Mesenchymal stem cell (in vitro differentiated cells and primary cell): ENCODE data around the gene NR3C2.
A peak's percentile ranks its signal among the peaks of the same experiment; 100 is the strongest.

ENCODE experiments used
- DNase-seq: peaks from one replicate; pipeline ENCODE4 v3.0.0-alpha.2; 2013
- H2AFZ ChIP-seq: one replicate; pipeline ENCODE4 v1.6.1; 2013; ENCODE audit warnings: low read depth, mild to moderate bottlenecking, control low read depth, inconsistent platforms, low read length, moderate library complexity
- H2AK5ac ChIP-seq: 2 replicates; pipeline ENCODE4 v1.6.1; 2013; ENCODE audit warnings: low read length, moderate library complexity, mild to moderate bottlenecking, inconsistent platforms; ENCODE audit not compliant: severe bottlenecking
- H2BK120ac ChIP-seq: one replicate; pipeline ENCODE4 v1.6.1; 2013; ENCODE audit warnings: low read depth, mild to moderate bottlenecking, inconsistent platforms, low read length, moderate library complexity
- H2BK12ac ChIP-seq, 2 experiments: one replicate each; pipeline ENCODE4 v1.6.1; 2013; ENCODE audit warnings: inconsistent platforms in 2 of 2, low read length in 2 of 2, mild to moderate bottlenecking in 2 of 2, moderate library complexity in 2 of 2, control low read depth in 1 of 2
- H2BK15ac ChIP-seq: one replicate; pipeline ENCODE4 v1.6.1; 2013; ENCODE audit warnings: mild to moderate bottlenecking, low read depth, inconsistent platforms; ENCODE audit not compliant: poor library complexity, severe bottlenecking
- H2BK5ac ChIP-seq: 2 replicates; pipeline ENCODE4 v1.6.1; 2013; ENCODE audit warnings: low read depth, mild to moderate bottlenecking, low read length, control low read depth, inconsistent platforms; ENCODE audit not compliant: poor library complexity, severe bottlenecking
- H3K14ac ChIP-seq, 2 experiments: one replicate each; pipeline ENCODE4 v1.6.1; 2013; ENCODE audit warnings: inconsistent platforms in 2 of 2, low read length in 2 of 2, control low read depth in 1 of 2, mild to moderate bottlenecking in 1 of 2, moderate library complexity in 1 of 2
- H3K18ac ChIP-seq, 2 experiments: one replicate each; pipeline ENCODE4 v1.6.1; 2013; ENCODE audit warnings: inconsistent platforms in 2 of 2, low read length in 2 of 2, control low read depth in 1 of 2, low read depth in 1 of 2, mild to moderate bottlenecking in 1 of 2
- H3K23ac ChIP-seq, 2 experiments: one replicate each; pipeline ENCODE4 v1.6.1; 2013; ENCODE audit warnings: inconsistent platforms in 2 of 2, low read length in 2 of 2, mild to moderate bottlenecking in 2 of 2, moderate library complexity in 2 of 2, control low read depth in 1 of 2
- H3K27ac ChIP-seq: 2 replicates; pipeline ENCODE4 v1.5.1; 2013; ENCODE audit warnings: mild to moderate bottlenecking, moderate library complexity, low read length, control low read depth, inconsistent platforms; ENCODE audit not compliant: poor library complexity, severe bottlenecking
- H3K27me3 ChIP-seq, 2 experiments: 2 replicates each; pipeline versions ENCODE4 v1.6.1 to v1.7.0; 2013; ENCODE audit warnings: low read length in 2 of 2, mild to moderate bottlenecking in 2 of 2, moderate library complexity in 2 of 2, control low read depth in 1 of 2, inconsistent platforms in 1 of 2; ENCODE audit not compliant: control insufficient read depth in 1 of 2, insufficient read depth in 1 of 2
- H3K36me3 ChIP-seq, 2 experiments: 2 replicates each; pipeline versions ENCODE4 v1.6.1 to v1.7.0; 2013; ENCODE audit warnings: low read length in 2 of 2, control low read depth in 1 of 2, inconsistent platforms in 1 of 2, low read depth in 1 of 2, mild to moderate bottlenecking in 1 of 2; ENCODE audit not compliant: insufficient read depth in 2 of 2, control insufficient read depth in 1 of 2
- H3K4ac ChIP-seq, 2 experiments: one replicate each; pipeline ENCODE4 v1.6.1; 2013; ENCODE audit warnings: inconsistent platforms in 2 of 2, low read length in 2 of 2, mild to moderate bottlenecking in 2 of 2, moderate library complexity in 2 of 2, control low read depth in 1 of 2, low read depth in 1 of 2
- H3K4me1 ChIP-seq: 2 replicates; pipeline ENCODE4 v1.6.1; 2013; ENCODE audit warnings: low read depth, low read length, control low read depth; ENCODE audit not compliant: control insufficient read depth, insufficient read depth
- H3K4me2 ChIP-seq: 2 replicates; pipeline ENCODE4 v1.6.1; 2013; ENCODE audit warnings: low read length, mild to moderate bottlenecking, inconsistent platforms; ENCODE audit not compliant: poor library complexity, severe bottlenecking
- H3K4me3 ChIP-seq, 2 experiments: 2 replicates each; pipeline versions ENCODE4 v1.5.1 to v1.7.0; 2013; ENCODE audit warnings: low read length in 2 of 2, mild to moderate bottlenecking in 2 of 2, control low read depth in 1 of 2, low read depth in 1 of 2; ENCODE audit not compliant: insufficient read depth in 1 of 2
- H3K79me1 ChIP-seq: replicated peaks from 2 replicates; pipeline ENCODE4 v1.6.1; 2013; ENCODE audit warnings: mild to moderate bottlenecking, control low read depth, low read length, inconsistent platforms; ENCODE audit not compliant: poor library complexity, severe bottlenecking
- H3K9ac ChIP-seq: 2 replicates; pipeline ENCODE4 v1.7.0; 2013; ENCODE audit warnings: mild to moderate bottlenecking, low read length, moderate library complexity
- H3K9me3 ChIP-seq: 2 replicates; pipeline ENCODE4 v1.7.0; 2013; ENCODE audit warnings: mild to moderate bottlenecking, low read length; ENCODE audit not compliant: control insufficient read depth
- H4K8ac ChIP-seq: one replicate; pipeline ENCODE4 v1.6.1; 2013; ENCODE audit warnings: inconsistent platforms, mild to moderate bottlenecking, low read length, moderate library complexity
- H4K91ac ChIP-seq: one replicate; pipeline ENCODE4 v1.6.1; 2013; ENCODE audit warnings: mild to moderate bottlenecking, low read length, inconsistent platforms
- WGBS: methylation state at CpG from one replicate; pipeline ENCODE4 v1.1.7; 2013; ENCODE audit warnings: mixed read lengths; 5-methylcytosine and 5-hydroxymethylcytosine counted together

NR3C2 gene

GRCh38 chr4:148315049-148315448 is 127.2 kb downstream of the NR3C2 start:
- Histone ChIP-seq H2AFZ (no peak overlapping the region), H4K8ac (no peak overlapping the region), H2BK15ac (no peak overlapping the region), H2AK5ac (no peak overlapping the region), H3K79me1 (peaks cover 2% of the 10 kb centered on the region), H2BK12ac (no peak overlapping the region), H4K91ac (no peak overlapping the region), H3K4me2 (no peak overlapping the region), H3K9me3 (no peaks in the 10 kb centered on the region), H3K23ac (no peak overlapping the region), H3K27me3 (no peaks in the 10 kb centered on the region), H3K4me3 (no peak overlapping the region), H3K18ac (no peak overlapping the region), H2BK5ac (no peak overlapping the region), H2BK120ac (no peak overlapping the region), H3K36me3 (no peaks in the 10 kb centered on the region), H3K9ac (no peak overlapping the region), H3K27ac (no peak overlapping the region), H3K4me1 (peaks cover 2% of the 10 kb centered on the region), H3K4ac (no peak overlapping the region), H3K14ac (no peak overlapping the region)
- 26% methylated on average over 2 of the region's 2 CpGs for whole genome bisulfite sequencing
- DNase-seq, result peak; percentile 44

- H3K9me3 ChIP-seq, result no peaks in the 10 kb centered on the region
- no peak overlapping the region for H2BK15ac ChIP-seq
- peaks cover 2% of the 10 kb centered on the region for H3K4me1 ChIP-seq
- H2BK12ac ChIP-seq, result no peak overlapping the region
- no peak overlapping the region for H2BK120ac ChIP-seq
- no peak overlapping the region for H2AK5ac ChIP-seq
- H3K36me3 ChIP-seq, result no peaks in the 10 kb centered on the region
- H3K4me2 ChIP-seq, result no peak overlapping the region
- H3K18ac ChIP-seq, result no peak overlapping the region
- H3K23ac ChIP-seq, result no peak overlapping the region
- DNase-seq, result no peak
- no peak overlapping the region for H4K8ac ChIP-seq
- H3K79me1 ChIP-seq, result peaks cover 2% of the 10 kb centered on the region
- no peak overlapping the region for H3K9ac ChIP-seq
- H3K27me3 ChIP-seq, result no peaks in the 10 kb centered on the region
- H2AFZ ChIP-seq, result no peak overlapping the region
- no peak overlapping the region for H2BK5ac ChIP-seq
- no peak overlapping the region for H3K14ac ChIP-seq
- 69% methylated on average over 1 of the region's 2 CpGs for WGBS
- no peak overlapping the region for H3K27ac ChIP-seq
- H3K4ac ChIP-seq, result no peak overlapping the region
- H3K4me3 ChIP-seq, result no peak overlapping the region
- no peak overlapping the region for H4K91ac ChIP-seq
Measured at GRCh38 chr4:148312956-148313490, 129.2 kb downstream of the NR3C2 start.

GRCh38 chr4:148311526-148311925 is 130.7 kb downstream of the NR3C2 start:
- Histone ChIP-seq H3K27ac (no peak overlapping the region), H2BK5ac (no peak overlapping the region), H4K91ac (no peak overlapping the region), H3K9ac (no peak overlapping the region), H3K79me1 (peaks cover 2% of the 10 kb centered on the region), H2BK120ac (no peak overlapping the region), H3K9me3 (no peaks in the 10 kb centered on the region), H3K36me3 (no peaks in the 10 kb centered on the region), H4K8ac (no peak overlapping the region), H2BK15ac (no peak overlapping the region), H3K4me2 (peak overlapping the region; percentile 9), H3K23ac (no peak overlapping the region), H3K4ac (no peak overlapping the region), H3K4me3 (no peak overlapping the region), H3K27me3 (no peaks in the 10 kb centered on the region), H3K14ac (no peak overlapping the region), H2BK12ac (no peak overlapping the region), H2AK5ac (no peak overlapping the region), H3K18ac (no peak overlapping the region), H2AFZ (no peak overlapping the region), H3K4me1 (peaks cover 2% of the 10 kb centered on the region)
- DNase-seq, result peak; percentile 7

GRCh38 chr4:148310756-148311155 is 131.5 kb downstream of the NR3C2 start:
- Histone ChIP-seq H3K79me1 (peaks cover 2% of the 10 kb centered on the region), H3K4me3 (no peak overlapping the region), H4K91ac (no peak overlapping the region), H2AFZ (no peak overlapping the region), H2BK120ac (no peak overlapping the region), H3K9me3 (no peaks in the 10 kb centered on the region), H3K4me2 (no peak overlapping the region), H4K8ac (no peak overlapping the region), H3K18ac (no peak overlapping the region), H2BK15ac (no peak overlapping the region), H3K23ac (no peak overlapping the region), H3K27me3 (no peaks in the 10 kb centered on the region), H2AK5ac (no peak overlapping the region), H2BK5ac (no peak overlapping the region), H3K27ac (no peak overlapping the region), H3K36me3 (no peaks in the 10 kb centered on the region), H2BK12ac (no peak overlapping the region), H3K4me1 (peaks cover 2% of the 10 kb centered on the region), H3K4ac (no peak overlapping the region), H3K9ac (no peak overlapping the region), H3K14ac (no peak overlapping the region)
- WGBS, result 66% methylated on average over 3 of the region's 3 CpGs
- DNase-seq, result no peak
